ENCODE results near the gene RAC2.
A peak's percentile ranks its signal among the peaks of the same experiment; 100 is the strongest.
"Not testable (repeated sequence)": the region's sequence is repeated elsewhere in the genome, so short reads cannot be mapped to it uniquely, and the experiment has no call there.

The RAC2 gene

GRCh38 chr22:37233371-37233750 lies 10.7 kb downstream of the RAC2 start:
- not testable (repeated sequence) for DNase-seq

GRCh38 chr22:37232140-37232998 lies 11.7 kb downstream of the RAC2 start:
- no peak for DNase-seq

GRCh38 chr22:37231406-37232139 lies 12.5 kb downstream of the RAC2 start:
- DNase-seq = no peak

- DNase-seq = peak; percentile 87
Observed at GRCh38 chr22:37230673-37231405, 13.2 kb downstream of the RAC2 start.

- peak; percentile 89 for DNase-seq
Observed at GRCh38 chr22:37229805-37230672, 14.0 kb downstream of the RAC2 start.

GRCh38 chr22:37229012-37229804 lies 14.9 kb downstream of the RAC2 start:
- DNase-seq = peak; percentile 44

- no peak for DNase-seq
Observed at GRCh38 chr22:37228106-37229011, 15.7 kb downstream of the RAC2 start.

- DNase-seq = no peak
Observed at GRCh38 chr22:37226514-37226913, 17.6 kb downstream of the RAC2 start.

GRCh38 chr22:37226087-37226486 lies 18.0 kb downstream of the RAC2 start:
- DNase-seq = no peak

- DNase-seq = no peak
Observed at GRCh38 chr22:37225481-37225880, 18.6 kb downstream of the RAC2 start.

GRCh38 chr22:37224757-37225420 lies 19.2 kb downstream of the RAC2 start:
- DNase-seq = no peak

GRCh38 chr22:37223965-37224551 lies 20.0 kb downstream of the RAC2 start:
- DNase-seq = no peak

GRCh38 chr22:37222440-37222971 lies 21.6 kb downstream of the RAC2 start:
- no peak for DNase-seq

- no peak for DNase-seq
Observed at GRCh38 chr22:37221424-37222333, 22.4 kb downstream of the RAC2 start.

GRCh38 chr22:37220543-37220981 lies 23.5 kb downstream of the RAC2 start:
- no peak for DNase-seq

- DNase-seq = no peak
Observed at GRCh38 chr22:37219533-37219932, 24.5 kb downstream of the RAC2 start.

- DNase-seq = peak; percentile 86
Observed at GRCh38 chr22:37218771-37219411, 25.2 kb downstream of the RAC2 start.

GRCh38 chr22:37218399-37218770 lies 25.7 kb downstream of the RAC2 start:
- peak; percentile 63 for DNase-seq
